Measurements from ENCODE around the gene CFLAR.
"Not testable (repeated sequence)": the region's sequence is repeated elsewhere in the genome, so short reads cannot be mapped to it uniquely, and the experiment has no call there.

The CFLAR gene

GRCh38 chr2:201149064-201149820, 33.3 kb downstream of the CFLAR start:
- no peak for DNase-seq

DNA sequence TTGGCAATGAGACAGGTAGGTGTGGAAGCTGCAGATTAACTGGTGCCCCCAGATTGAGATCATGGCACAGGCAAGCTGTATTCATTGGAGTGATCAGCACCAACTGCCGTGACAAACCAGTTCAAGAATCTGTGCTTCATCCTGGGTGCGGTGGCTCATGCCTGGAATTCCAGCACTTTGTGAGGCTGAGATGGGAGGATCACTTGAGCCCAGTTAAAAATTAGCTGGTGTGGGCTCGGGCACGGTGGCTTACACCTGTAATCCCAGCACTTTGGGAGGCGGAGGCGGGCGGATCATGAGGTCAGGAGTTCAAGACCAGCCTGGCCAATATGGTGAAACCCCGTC, 33.8 kb downstream of the CFLAR start:
- DNase-seq, result not testable (repeated sequence)

DNA sequence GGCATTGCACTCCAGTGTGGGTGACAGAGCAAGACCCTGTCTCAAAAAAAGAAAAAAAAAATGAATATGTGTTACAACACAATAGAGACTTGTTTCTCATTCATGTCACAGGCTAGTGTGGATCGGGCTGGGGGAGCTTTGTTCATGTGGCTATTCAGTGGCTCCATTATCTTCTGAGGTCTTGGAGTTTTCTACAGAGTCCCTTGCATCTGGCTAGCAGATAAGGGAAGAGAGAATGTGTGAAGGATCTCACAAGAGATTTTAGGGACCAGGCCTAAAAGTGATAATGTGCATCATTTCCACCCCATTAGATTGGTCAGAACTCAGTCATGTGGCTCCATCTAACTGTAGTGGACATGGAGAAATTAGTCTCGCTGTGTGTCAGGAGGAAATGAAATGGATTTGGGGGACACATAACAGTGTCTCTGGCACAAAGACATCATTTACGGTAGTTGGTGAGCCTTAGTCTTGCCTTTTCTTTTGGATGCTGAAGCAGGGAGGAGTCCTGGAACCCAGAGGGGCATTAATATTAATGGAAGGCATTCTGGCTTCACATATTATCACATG, 34.6 kb downstream of the CFLAR start:
- no peak for DNase-seq

- DNase-seq, result peak; percentile 88
These were observed 35.4 kb downstream of the CFLAR start for GRCh38 chr2:201151127-201151981.

DNA sequence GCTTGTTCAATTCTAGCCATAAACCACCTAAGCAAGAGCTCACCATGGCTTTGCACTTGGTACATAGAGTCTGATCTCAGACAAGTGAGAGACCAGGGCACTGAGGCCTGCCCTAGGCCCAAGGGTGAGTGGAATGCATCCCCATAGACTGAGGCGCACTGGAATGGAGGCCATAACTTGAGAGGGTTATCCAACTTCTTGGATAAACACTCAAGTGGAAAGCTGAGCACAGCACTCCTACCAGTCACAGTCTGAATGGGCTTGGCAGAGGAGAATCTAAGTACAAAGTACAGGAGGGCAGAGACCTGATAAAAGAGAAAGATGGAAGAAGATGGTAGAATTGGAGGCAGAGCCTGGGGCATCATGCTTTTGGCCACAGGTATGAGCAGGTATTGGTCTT, 36.6 kb downstream of the CFLAR start:
- no peak for DNase-seq

- no peak for DNase-seq
These were observed 37.2 kb downstream of the CFLAR start for GRCh38 chr2:201152999-201153815.

DNA sequence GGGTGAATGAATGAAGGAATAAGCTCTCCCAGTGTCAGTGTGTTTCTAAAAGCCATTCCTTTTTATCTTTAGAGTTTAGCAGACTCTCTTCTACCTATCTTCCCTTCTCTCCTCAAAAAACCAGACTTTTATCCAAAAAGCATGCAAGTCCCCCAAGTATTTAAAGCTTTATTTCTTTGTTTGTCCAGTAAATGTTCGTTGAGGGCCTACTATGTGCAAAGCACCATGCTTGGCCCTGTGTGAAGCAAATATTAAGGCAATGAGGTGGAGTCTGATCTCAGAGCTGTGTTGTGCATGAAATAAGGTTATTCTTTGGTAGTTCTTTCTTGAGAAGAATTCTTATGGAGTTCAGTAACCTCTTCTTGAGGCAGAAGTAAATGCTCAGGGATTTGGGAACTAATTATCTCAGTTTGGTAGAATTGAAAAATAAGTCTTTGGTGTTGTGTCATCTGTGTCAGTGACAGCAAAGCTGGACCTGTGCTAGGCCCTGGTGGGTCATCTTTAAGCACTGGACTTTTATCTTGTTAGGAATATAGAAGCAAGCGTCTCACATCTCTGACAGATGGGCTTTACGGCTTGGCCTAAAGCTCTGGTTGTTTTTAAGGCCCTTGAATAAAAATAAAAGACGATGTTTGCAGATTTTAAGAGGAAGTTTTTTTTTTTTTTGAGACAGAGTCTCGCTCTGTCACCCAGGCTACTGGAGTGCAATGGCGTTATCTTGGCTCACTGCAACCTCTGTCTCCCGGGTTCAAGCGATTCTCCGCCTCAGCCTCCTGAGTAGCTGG, 38.8 kb downstream of the CFLAR start:
- no peak for DNase-seq

DNA sequence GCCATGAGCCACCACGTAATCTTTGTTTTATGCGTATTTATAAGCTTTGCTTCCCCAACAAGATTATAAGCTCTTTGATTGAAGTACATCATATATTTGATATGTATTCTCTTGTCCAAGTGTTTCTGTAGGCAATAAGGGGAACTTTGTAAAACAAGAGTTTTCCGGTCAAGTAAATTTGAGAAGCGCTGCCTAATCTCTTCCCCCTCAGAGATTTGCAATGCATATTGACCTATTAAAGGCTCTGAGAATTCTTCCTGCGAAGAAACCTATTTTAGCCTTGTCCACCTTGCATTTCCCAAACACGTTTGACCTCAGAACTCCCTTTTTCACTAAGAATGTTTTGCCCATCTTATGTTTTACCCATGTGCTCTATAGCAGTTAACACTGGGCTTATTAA, 40.1 kb downstream of the CFLAR start:
- no peak for DNase-seq

DNA sequence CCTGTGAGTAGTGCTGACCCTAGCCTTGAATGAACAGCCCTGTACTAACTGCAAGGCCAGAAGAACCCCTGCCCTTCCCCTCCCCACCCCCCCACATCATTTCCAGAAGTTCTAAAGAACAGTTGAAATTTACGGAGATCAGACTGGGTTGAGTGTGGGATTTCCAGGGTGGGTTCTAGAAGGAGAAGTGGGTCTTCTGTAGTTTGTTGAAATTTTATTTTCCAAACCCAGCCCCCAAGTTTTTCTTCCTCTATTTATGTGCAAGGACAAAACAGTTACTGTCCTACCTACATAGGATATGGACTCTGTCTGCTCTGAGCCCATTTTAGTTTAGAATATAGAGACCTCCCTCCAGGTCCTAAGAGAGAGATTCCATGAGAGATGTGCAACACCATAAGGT, 40.7 kb downstream of the CFLAR start:
- peak; percentile 51 for DNase-seq

- peak; percentile 88 for DNase-seq
These were observed 41.7 kb downstream of the CFLAR start for GRCh38 chr2:201157694-201158093.

- peak; percentile 96 for DNase-seq
These were observed 42.4 kb downstream of the CFLAR start for GRCh38 chr2:201158111-201158929.

DNA sequence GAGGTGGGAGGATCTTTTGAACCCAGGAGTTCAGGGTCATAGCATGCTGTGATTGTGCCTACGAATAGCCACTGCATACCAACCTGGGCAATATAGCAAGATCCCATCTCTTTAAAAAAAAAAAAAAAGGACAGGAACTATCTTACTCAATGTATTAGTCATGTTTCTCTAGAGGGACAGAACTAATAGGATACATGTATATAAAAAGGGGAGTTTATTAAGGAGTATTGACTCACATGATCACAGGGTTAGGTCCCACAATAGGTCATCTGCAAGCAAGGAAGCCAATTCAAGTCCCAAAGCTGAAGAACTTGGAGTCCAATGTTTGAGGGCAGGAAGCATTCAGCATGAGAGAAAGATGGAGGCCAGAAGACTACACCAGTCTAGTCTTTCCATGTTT, 48.2 kb downstream of the CFLAR start:
- DNase-seq, result no peak

GRCh38 chr2:201167546-201167945, 51.6 kb downstream of the CFLAR start:
- DNase-seq, result no peak

GRCh38 chr2:201168496-201168895, 52.5 kb downstream of the CFLAR start:
- peak; percentile 19 for DNase-seq

DNA sequence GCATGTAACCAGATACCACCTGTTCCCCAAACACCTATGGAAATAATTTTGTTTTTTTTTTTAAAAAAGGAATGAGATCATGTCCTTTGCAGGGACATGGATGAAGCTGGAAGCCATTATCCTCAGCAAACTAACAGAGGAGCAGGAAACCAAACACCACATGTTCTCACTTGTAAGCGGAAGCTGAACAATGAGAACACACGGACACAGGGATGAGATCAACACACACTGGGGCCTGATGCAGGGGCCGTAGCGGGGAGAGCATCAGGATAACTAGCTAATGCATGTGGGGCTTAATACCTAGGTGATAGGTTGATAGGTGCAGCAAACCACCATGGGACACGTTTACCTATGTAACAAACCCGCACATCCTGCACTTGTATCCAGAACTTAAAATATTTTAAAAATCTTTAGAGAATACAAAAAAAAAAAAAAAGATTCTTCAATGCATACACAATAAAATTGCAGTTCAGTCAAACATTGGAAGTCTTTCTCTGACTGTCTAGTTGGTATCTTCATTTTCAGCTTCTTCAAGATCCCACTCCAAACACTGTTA, 55.4 kb downstream of the CFLAR start:
- no peak for DNase-seq

GRCh38 chr2:201172279-201172678, 56.3 kb downstream of the CFLAR start:
- DNase-seq, result no peak

DNA sequence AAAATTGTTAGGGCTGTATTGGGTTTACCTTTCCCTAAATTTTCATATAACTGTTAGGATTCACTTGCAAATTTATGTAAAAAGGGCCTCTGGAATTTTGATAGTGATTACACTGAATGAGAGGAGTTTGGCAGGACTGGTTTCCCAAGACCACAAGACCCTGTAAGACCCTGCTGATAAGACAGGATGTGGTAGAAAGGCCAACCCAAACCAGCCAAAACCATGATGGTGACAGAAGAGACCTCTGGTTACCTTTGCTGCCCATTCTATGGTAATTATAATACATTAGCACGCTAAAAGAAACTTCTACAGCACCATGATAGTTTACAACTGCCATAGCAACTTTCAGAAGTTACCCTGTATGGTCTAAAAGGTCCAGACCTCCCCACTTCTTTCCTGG, 58.7 kb downstream of the CFLAR start:
- DNase-seq, result no peak

GRCh38 chr2:201176081-201176481, 60.1 kb downstream of the CFLAR start:
- no peak for DNase-seq

GRCh38 chr2:201180010-201180409, 64.0 kb downstream of the CFLAR start:
- no peak for DNase-seq

- DNase-seq, result peak; percentile 86
These were observed 66.8 kb downstream of the CFLAR start, which contains the start of gene CASP10 for GRCh38 chr2:201182650-201183364. TSS of gene CASP10 (plus strand) at chr2:201183141. CDS start at chr2:201185778, 2,637 bp downstream.
